Smooth muscle cell (in vitro differentiated cells): ENCODE data around the gene TLE5. TPM values are rescaled to one million over a fixed set of nuclear protein-coding genes. Genes with fewer than 3 reads are reported as not detected.

ENCODE experiments used
- DNase-seq: peaks from one replicate; lab custom pipeline; 2025; ENCODE audit not compliant: unreplicated experiment; lab: John Stamatoyannopoulos, UW
- H2AFZ ChIP-seq: fragments of 200-600 bp; sonication (generic); 2 replicates; pipeline ENCODE4 v1.6.0; 2016; ENCODE audit warnings: antibody characterized with exemption, low read depth, mild to moderate bottlenecking
- H3F3A ChIP-seq: fragments of 200-600 bp; sonication (generic); 2 replicates; pipeline ENCODE4 v1.6.0; 2017; ENCODE audit warnings: antibody characterized with exemption, low read depth
- H3K27ac ChIP-seq: fragments of 200-600 bp; sonication (generic); 2 replicates; pipeline ENCODE4 v1.5.1; 2016; ENCODE audit warnings: low read depth, mild to moderate bottlenecking
- H3K27me3 ChIP-seq: fragments of 200-600 bp; sonication (generic); 2 replicates; pipeline ENCODE4 v1.6.1; 2016; ENCODE audit warnings: low read depth, mild to moderate bottlenecking
- H3K36me3 ChIP-seq: fragments of 200-600 bp; sonication (generic); 2 replicates; pipeline ENCODE4 v1.5.1; 2016; ENCODE audit warnings: low read depth
- H3K4me1 ChIP-seq: fragments of 200-600 bp; sonication (generic); 2 replicates; pipeline ENCODE4 v1.5.1; 2016; ENCODE audit warnings: low read depth
- H3K4me2 ChIP-seq: fragments of 200-600 bp; sonication (generic); 2 replicates; pipeline ENCODE4 v1.6.0; 2016; ENCODE audit warnings: mild to moderate bottlenecking
- H3K4me3 ChIP-seq: fragments of 200-600 bp; sonication (generic); 2 replicates; pipeline ENCODE4 v1.5.1; 2016; ENCODE audit warnings: mild to moderate bottlenecking
- H3K79me2 ChIP-seq: fragments of 200-600 bp; sonication (generic); 2 replicates; pipeline ENCODE4 v1.6.0; 2016; ENCODE audit warnings: low read depth, mild to moderate bottlenecking
- H3K9ac ChIP-seq: fragments of 200-600 bp; sonication (generic); 2 replicates; pipeline ENCODE4 v1.6.0; 2016; ENCODE audit warnings: low read depth
- H3K9me3 ChIP-seq: fragments of 200-600 bp; sonication (generic); replicated peaks from 2 replicates; pipeline ENCODE4 v1.5.1; 2016; ENCODE audit warnings: low read depth
- H4K20me1 ChIP-seq: fragments of 200-600 bp; sonication (generic); 2 replicates; pipeline ENCODE4 v1.6.0; 2016; ENCODE audit warnings: low read depth
- CTCF ChIP-seq: fragments of 200-600 bp; sonication (generic); IDR thresholded peaks from 2 replicates; pipeline ENCODE4 v1.5.1; 2017; ENCODE audit warnings: borderline replicate concordance, mild to moderate bottlenecking, antibody characterized with exemption; ENCODE audit not compliant: insufficient read depth, poor library complexity, severe bottlenecking
- WGBS: methylation state at CpG from one replicate; pipeline ENCODE4 v1.1.7; 2016; ENCODE audit warnings: low lambda C conversion rate; 5-methylcytosine and 5-hydroxymethylcytosine counted together
- polyA plus RNA-seq: library from polyadenylated mRNA; unstranded; fragments of >200 nt; fragmentation: Nextera tagmentation; extraction: Ambion mirVana; gene quantifications from 2 replicates; pipeline ENCODE4 v1.2.1, GENCODE V29; 2016
- total RNA-seq: library from RNA; depleted of rRNA; stranded (reverse); fragments of >200 nt; gene quantifications from 2 replicates; pipeline ENCODE4 v1.2.3, GENCODE V29; 2014

TLE5 gene
- total and polyA plus RNA-seq, 2 experiments from 2014 or later = 146 to 274 TPM

GRCh38 chr19:3098515-3099346 is 36.4 kb upstream of the TLE5 start:
- Histone ChIP-seq H3F3A (no peaks in the 10 kb centered on the region), H3K4me3 (no peak overlapping the region), H3K9me3 (no peaks in the 10 kb centered on the region), H3K9ac (no peak overlapping the region), H3K27me3 (no peaks in the 10 kb centered on the region), H3K36me3 (no peaks in the 10 kb centered on the region), H4K20me1 (peaks cover 93% of the 10 kb centered on the region), H3K79me2 (peaks cover 91% of the 10 kb centered on the region), H3K27ac (no peak overlapping the region), H2AFZ (no peak overlapping the region), H3K4me2 (no peak overlapping the region), H3K4me1 (peaks cover 14% of the 10 kb centered on the region)
- TF ChIP-seq CTCF = no peak
- 82% methylated on average over 37 of the region's 40 CpGs for WGBS
- DNase-seq = no peak

GRCh38 chr19:3098141-3098514 is 35.8 kb upstream of the TLE5 start:
- Histone ChIP-seq H3K79me2 (peaks cover 85% of the 10 kb centered on the region), H4K20me1 (peaks cover 87% of the 10 kb centered on the region), H3K9ac (no peak overlapping the region), H3F3A (no peaks in the 10 kb centered on the region), H2AFZ (no peak overlapping the region), H3K36me3 (no peaks in the 10 kb centered on the region), H3K4me3 (no peak overlapping the region), H3K4me1 (peaks cover 14% of the 10 kb centered on the region), H3K27me3 (no peaks in the 10 kb centered on the region), H3K27ac (no peak overlapping the region), H3K9me3 (no peaks in the 10 kb centered on the region), H3K4me2 (no peak overlapping the region)
- TF ChIP-seq CTCF = no peak
- DNase-seq = no peak
- WGBS = 96% methylated on average over 18 of the region's 18 CpGs

- H3K9ac ChIP-seq = no peak overlapping the region
- 94% methylated on average over 20 of the region's 24 CpGs for WGBS
- H3K27me3 ChIP-seq = no peaks in the 10 kb centered on the region
- H4K20me1 ChIP-seq = peaks cover 80% of the 10 kb centered on the region
- no peaks in the 10 kb centered on the region for H3F3A ChIP-seq
- TF ChIP-seq CTCF = no peak
- no peak overlapping the region for H3K27ac ChIP-seq
- H3K4me1 ChIP-seq = peaks cover 14% of the 10 kb centered on the region
- no peak overlapping the region for H2AFZ ChIP-seq
- H3K9me3 ChIP-seq = no peaks in the 10 kb centered on the region
- H3K4me3 ChIP-seq = no peak overlapping the region
- no peak overlapping the region for H3K4me2 ChIP-seq
- H3K79me2 ChIP-seq = peaks cover 78% of the 10 kb centered on the region
- H3K36me3 ChIP-seq = no peaks in the 10 kb centered on the region
- DNase-seq = no peak
These were observed 35.2 kb upstream of the TLE5 start for GRCh38 chr19:3097442-3097871.

GRCh38 chr19:3096902-3097326 is 34.6 kb upstream of the TLE5 start:
- WGBS = 94% methylated on average over 11 of the region's 11 CpGs
- Histone ChIP-seq H3K9me3 (no peaks in the 10 kb centered on the region), H3K27ac (no peak overlapping the region), H3K4me2 (no peak overlapping the region), H4K20me1 (peaks cover 74% of the 10 kb centered on the region), H2AFZ (no peak overlapping the region), H3K9ac (no peak overlapping the region), H3F3A (no peaks in the 10 kb centered on the region), H3K4me3 (peak overlapping the region; percentile 86), H3K4me1 (peaks cover 14% of the 10 kb centered on the region), H3K36me3 (no peaks in the 10 kb centered on the region), H3K27me3 (no peaks in the 10 kb centered on the region), H3K79me2 (peaks cover 73% of the 10 kb centered on the region)
- no peak for TF ChIP-seq CTCF
- DNase-seq = no peak
